OCI-LY3 (cell line): Measurements from ENCODE around the gene PAQR3.

Experiments used
- CTCF ChIP-seq: fragments of 200-600, 300-600 bp; sonication (generic); IDR thresholded peaks from 2 replicates; pipeline ENCODE4 v1.5.1; 2014; ENCODE audit warnings: antibody characterized with exemption, low read length, low read depth
- EZH2phosphoT487 ChIP-seq: fragments of 200-600 bp; shearing (Covaris generic); IDR thresholded peaks from 2 replicates; pipeline ENCODE4 v1.6.1; 2018; ENCODE audit warnings: antibody characterized with exemption, mixed run types, low read depth

- TF ChIP-seq CTCF (no peak), EZH2phosphoT487 (no peak)
Measured at GRCh38 chr4:78889955-78890354, 49.3 kb downstream of the PAQR3 start.
